Osteocyte (in vitro differentiated cells): ENCODE results near the gene SLC35C1. TPM values are rescaled to one million over a fixed set of nuclear protein-coding genes. Genes with fewer than 3 reads are reported as not detected.

ENCODE experiments used
- DNase-seq: peaks from one replicate; pipeline ENCODE4 v3.0.0; 2021; ENCODE audit warnings: mixed read lengths; ENCODE audit not compliant: unreplicated experiment; ENCODE audit errors: extremely low spot score
- H3K27ac Mint-ChIP-seq: one replicate; pipeline ENCODE4 v1.8.0; 2021; ENCODE audit warnings: mild to moderate bottlenecking, mixed read lengths; ENCODE audit not compliant: unreplicated experiment
- H3K27me3 Mint-ChIP-seq: one replicate; pipeline ENCODE4 v1.8.0; 2021; ENCODE audit warnings: mixed read lengths; ENCODE audit not compliant: unreplicated experiment
- H3K36me3 Mint-ChIP-seq: one replicate; pipeline ENCODE4 v1.8.0; 2021; ENCODE audit warnings: mixed read lengths; ENCODE audit not compliant: unreplicated experiment
- H3K4me1 Mint-ChIP-seq: one replicate; pipeline ENCODE4 v1.8.0; 2021; ENCODE audit warnings: mixed read lengths; ENCODE audit not compliant: unreplicated experiment
- H3K4me3 Mint-ChIP-seq: one replicate; pipeline ENCODE4 v1.8.0; 2021; ENCODE audit warnings: mild to moderate bottlenecking, moderate library complexity, mixed read lengths; ENCODE audit not compliant: unreplicated experiment
- H3K9me3 Mint-ChIP-seq: one replicate; pipeline ENCODE4 v1.8.0; 2021; ENCODE audit warnings: mixed read lengths; ENCODE audit not compliant: unreplicated experiment
- long read RNA-seq: library from polyadenylated mRNA; unstranded; transcript quantifications from one replicate; pipeline ENCODE4 v2.0.0, GENCODE V29; 2021
- total RNA-seq: library from RNA; stranded (reverse); gene quantifications from 2 replicates; pipeline ENCODE4 v1.2.1, GENCODE V29; 2021
- TF ChIP-seq, protein P1 (sequence below): fragments of 200-600 bp; sonication (generic); IDR thresholded peaks from 2 replicates; pipeline ENCODE4 v1.5.0; 2021; ENCODE audit warnings: antibody characterized with exemption, mild to moderate bottlenecking, moderate library complexity

The SLC35C1 gene
- 17.5 and 18.0 TPM in 2 replicates for total RNA-seq
- long read RNA-seq, full-length matches to known transcripts: 10 of 19 reads
- long read RNA-seq, partial matches to known transcripts: 9 of 19 reads
- long read RNA-seq, other reads (novel, unspliced or antisense): 0 of 19 reads

DNA sequence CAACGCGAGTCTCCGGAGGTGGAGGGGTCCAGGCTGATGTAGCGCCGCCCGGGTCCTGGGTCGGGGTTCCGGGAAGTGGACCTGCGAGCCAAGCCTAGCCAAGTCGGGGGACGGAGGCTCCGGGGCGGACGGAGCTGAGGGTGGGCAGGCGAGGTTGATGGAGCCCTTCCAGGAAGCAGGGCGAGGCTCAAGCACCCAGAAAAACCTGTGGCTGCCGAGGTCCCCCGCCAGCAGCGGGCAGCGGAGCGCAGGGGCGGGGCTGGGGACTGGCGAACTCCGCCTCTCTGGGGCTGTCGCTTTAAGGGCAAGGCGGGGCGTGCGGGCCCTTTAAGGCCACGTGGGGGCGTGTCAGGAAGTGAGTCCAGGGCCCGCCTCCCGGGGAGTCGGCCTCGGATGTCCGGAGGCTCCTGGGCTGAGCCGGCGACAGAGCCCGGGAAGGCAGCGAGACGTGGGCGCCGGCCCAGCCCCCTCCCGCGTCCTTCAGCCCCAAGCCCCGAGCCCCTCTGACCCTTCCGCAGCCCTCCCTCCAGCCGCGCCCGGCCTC lies at the start of gene SLC35C1:
Gene SLC35C1, plus strand, starts transcription at position 389 of the 544 bp plus-strand sequence. CDS start 653 bp downstream, outside the sequence.
- H3K27ac Mint-ChIP-seq: peak within 1 kb of the TSS; percentile 92
- TF ChIP-seq, protein P1, sequence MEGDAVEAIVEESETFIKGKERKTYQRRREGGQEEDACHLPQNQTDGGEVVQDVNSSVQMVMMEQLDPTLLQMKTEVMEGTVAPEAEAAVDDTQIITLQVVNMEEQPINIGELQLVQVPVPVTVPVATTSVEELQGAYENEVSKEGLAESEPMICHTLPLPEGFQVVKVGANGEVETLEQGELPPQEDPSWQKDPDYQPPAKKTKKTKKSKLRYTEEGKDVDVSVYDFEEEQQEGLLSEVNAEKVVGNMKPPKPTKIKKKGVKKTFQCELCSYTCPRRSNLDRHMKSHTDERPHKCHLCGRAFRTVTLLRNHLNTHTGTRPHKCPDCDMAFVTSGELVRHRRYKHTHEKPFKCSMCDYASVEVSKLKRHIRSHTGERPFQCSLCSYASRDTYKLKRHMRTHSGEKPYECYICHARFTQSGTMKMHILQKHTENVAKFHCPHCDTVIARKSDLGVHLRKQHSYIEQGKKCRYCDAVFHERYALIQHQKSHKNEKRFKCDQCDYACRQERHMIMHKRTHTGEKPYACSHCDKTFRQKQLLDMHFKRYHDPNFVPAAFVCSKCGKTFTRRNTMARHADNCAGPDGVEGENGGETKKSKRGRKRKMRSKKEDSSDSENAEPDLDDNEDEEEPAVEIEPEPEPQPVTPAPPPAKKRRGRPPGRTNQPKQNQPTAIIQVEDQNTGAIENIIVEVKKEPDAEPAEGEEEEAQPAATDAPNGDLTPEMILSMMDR: no peak
- no peaks in the 10 kb centered on the region for H3K9me3 Mint-ChIP-seq
- no peaks in the 10 kb centered on the region for H3K27me3 Mint-ChIP-seq
- H3K4me3 Mint-ChIP-seq: peak within 1 kb of the TSS; percentile 92
- DNase-seq: peak; percentile 98
- H3K36me3 Mint-ChIP-seq: peaks cover 8% of the 10 kb centered on the region
- peaks cover 33% of the 10 kb centered on the region for H3K4me1 Mint-ChIP-seq

DNA sequence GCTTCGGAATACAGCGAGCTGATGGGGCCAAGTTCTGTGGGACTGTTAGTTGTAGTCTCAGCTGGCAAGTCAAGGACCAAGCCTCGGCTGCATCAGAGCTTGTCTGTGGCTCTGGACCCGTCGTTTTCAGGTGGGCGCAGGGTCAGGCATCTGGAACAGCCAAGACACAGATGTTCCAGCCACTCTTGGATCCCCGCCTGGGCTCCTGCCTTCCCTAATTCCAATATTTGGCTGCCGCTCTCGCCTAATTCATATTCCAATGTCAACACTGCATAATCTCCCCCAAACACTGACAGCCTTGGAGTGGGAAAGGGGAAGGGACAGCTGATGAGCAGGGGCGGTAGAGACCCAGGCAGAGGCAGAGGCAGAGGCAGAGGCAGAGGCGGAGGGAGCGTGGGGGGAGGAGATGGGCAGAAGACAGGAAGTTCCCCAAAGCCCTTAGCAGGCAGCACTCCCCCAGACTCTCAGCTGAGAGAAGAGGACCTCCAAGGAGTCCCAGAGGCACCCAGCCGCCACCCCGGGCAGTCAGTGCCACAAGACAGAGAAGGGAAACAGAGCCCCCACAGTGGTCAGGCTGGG lies 49.6 kb upstream of the SLC35C1 start:
- no peak for DNase-seq
- TF ChIP-seq, protein P1: no peak
- Mint-ChIP-seq H3K27me3 (peaks cover 31% of the 10 kb centered on the region), H3K4me3 (no peak overlapping the region), H3K36me3 (no peaks in the 10 kb centered on the region), H3K9me3 (no peaks in the 10 kb centered on the region), H3K27ac (no peak overlapping the region), H3K4me1 (no peaks in the 10 kb centered on the region)

DNA sequence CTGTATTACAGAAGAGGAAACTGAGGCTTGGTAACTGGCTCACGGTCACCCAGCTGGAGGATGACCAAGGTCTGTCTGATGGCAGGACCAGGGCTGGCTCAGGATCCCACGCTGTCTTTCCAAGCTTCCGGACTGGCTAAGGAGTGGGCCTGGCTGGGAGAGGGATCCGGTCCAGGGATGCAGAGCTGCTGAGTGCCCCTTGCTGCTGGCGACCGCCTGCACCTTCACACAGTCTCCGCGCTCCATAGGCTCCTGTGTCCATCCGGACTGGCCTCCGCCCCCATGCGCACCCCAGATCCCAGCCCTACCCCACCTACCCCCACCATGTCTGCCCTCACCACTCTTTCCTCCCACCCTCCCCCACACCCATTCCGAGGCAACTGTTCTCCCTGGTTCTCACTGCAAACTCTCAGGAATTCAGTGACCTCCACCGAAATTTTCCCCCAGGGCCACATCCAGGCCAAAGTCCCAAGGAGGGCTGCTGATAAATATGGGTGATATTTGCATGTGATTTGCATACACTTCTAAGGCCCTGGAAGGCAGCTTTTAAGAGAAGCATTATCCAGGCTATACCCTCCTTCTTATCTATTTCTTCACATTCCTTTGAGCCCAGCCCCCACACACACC lies 48.5 kb upstream of the SLC35C1 start:
- Mint-ChIP-seq H3K36me3 (no peaks in the 10 kb centered on the region), H3K4me3 (no peak overlapping the region), H3K27me3 (peaks cover 20% of the 10 kb centered on the region), H3K9me3 (no peaks in the 10 kb centered on the region), H3K4me1 (no peaks in the 10 kb centered on the region), H3K27ac (no peak overlapping the region)
- DNase-seq: no peak
- TF ChIP-seq, protein P1: no peak

DNA sequence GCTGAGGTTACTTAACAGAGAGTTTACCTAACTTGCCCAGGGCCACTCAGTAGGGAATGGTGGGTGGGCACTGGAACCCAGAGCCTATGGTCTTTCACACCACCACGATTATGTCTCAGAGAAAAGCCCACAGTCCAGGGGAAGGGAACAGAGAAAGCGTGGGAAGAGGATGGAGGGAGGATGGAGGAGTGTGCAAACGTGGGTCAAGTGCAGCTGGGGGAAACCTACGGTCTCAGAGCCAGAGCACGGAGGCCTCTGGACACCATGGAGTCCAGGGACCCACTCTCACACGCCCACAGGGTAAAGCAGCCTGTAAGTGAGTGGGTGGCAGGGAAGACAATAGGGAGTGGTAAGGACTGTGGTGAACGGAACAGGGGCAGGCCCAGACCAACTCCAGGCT lies 47.3 kb upstream of the SLC35C1 start:
- H3K27me3 Mint-ChIP-seq: peaks cover 26% of the 10 kb centered on the region
- no peak overlapping the region for H3K27ac Mint-ChIP-seq
- H3K9me3 Mint-ChIP-seq: no peaks in the 10 kb centered on the region

DNA sequence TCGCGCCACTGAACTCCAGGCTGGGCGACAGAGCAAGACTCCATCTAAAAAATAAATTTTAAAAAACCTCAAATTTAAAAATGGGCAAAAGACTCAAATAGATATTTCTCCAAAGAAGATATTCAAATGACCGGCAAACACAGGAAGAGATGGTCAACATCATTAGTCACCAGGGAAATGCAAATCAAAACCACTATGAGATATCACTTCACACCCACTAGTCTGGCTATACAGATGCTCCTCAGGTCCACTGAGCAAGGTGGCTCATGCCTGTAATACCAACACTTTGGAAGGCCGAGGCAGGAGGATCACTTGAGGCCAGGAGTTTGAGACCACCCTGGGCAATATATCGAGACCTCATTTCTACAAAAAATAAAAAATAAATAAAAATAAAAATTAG lies 43.3 kb upstream of the SLC35C1 start:
- TF ChIP-seq, protein P1: no peak
- H3K36me3 Mint-ChIP-seq: no peaks in the 10 kb centered on the region
- no peaks in the 10 kb centered on the region for H3K9me3 Mint-ChIP-seq
- H3K27me3 Mint-ChIP-seq: peaks cover 40% of the 10 kb centered on the region
- no peak overlapping the region for H3K27ac Mint-ChIP-seq
- no peak for DNase-seq
- no peak overlapping the region for H3K4me3 Mint-ChIP-seq
- H3K4me1 Mint-ChIP-seq: no peaks in the 10 kb centered on the region

More for the DNA sequence above, 47.3 kb upstream of the SLC35C1 start:
- no peak for DNase-seq
- Mint-ChIP-seq H3K4me3 (no peak overlapping the region), H3K4me1 (no peaks in the 10 kb centered on the region), H3K36me3 (no peaks in the 10 kb centered on the region)
- TF ChIP-seq, protein P1: no peak
